Liver (tissue), 9 donors: ENCODE measurements around the gene DNM1L. TPM values are rescaled to one million over a fixed set of nuclear protein-coding genes. Genes with fewer than 3 reads are reported as not detected.

Experiments used
- DNase-seq: peaks from one replicate; pipeline ENCODE4 v3.0.0-alpha.2; 2017; ENCODE audit warnings: low spot score
- H3K27ac ChIP-seq, 2 donors: one replicate each; pipeline ENCODE4 v1.7.0; 2013; ENCODE audit warnings: inconsistent platforms in 2 of 2, low read length in 2 of 2, control low read depth in 1 of 2, low read depth in 1 of 2, mild to moderate bottlenecking in 1 of 2
- H3K27me3 ChIP-seq, 4 donors: one replicate each; pipeline versions ENCODE4 v1.6.1 to v1.7.0; 2013; ENCODE audit warnings: low read length in 3 of 4, inconsistent platforms in 1 of 4, mild to moderate bottlenecking in 1 of 4, moderate library complexity in 1 of 4; ENCODE audit not compliant: control insufficient read depth in 4 of 4, insufficient read depth in 4 of 4
- H3K36me3 ChIP-seq, 4 donors: one replicate each; pipeline versions ENCODE4 v1.6.1 to v1.7.0; 2013; ENCODE audit warnings: low read length in 3 of 4, mild to moderate bottlenecking in 3 of 4, low read depth in 1 of 4, moderate library complexity in 1 of 4; ENCODE audit not compliant: control insufficient read depth in 4 of 4, insufficient read depth in 3 of 4
- H3K4me1 ChIP-seq, 4 donors: one replicate each; pipeline versions ENCODE4 v1.6.1 to v1.7.0; 2013; ENCODE audit warnings: low read length in 3 of 4, mild to moderate bottlenecking in 3 of 4, moderate library complexity in 1 of 4; ENCODE audit not compliant: control insufficient read depth in 4 of 4, insufficient read depth in 4 of 4
- H3K4me3 ChIP-seq, 3 donors: one replicate each; pipeline versions ENCODE4 v1.6.1 to v1.7.0; 2013; ENCODE audit warnings: low read length in 3 of 3, control low read depth in 1 of 3, low read depth in 1 of 3, mild to moderate bottlenecking in 1 of 3
- H3K9ac ChIP-seq, 2 donors: one replicate each; pipeline ENCODE4 v1.7.0; 2013; ENCODE audit warnings: low read length in 2 of 2, mild to moderate bottlenecking in 2 of 2, moderate library complexity in 2 of 2, control low read depth in 1 of 2, low read depth in 1 of 2
- H3K9me3 ChIP-seq, 4 donors: one replicate each; pipeline versions ENCODE4 v1.6.1 to v1.7.0; 2013; ENCODE audit warnings: low read length in 3 of 4; ENCODE audit not compliant: control insufficient read depth in 4 of 4
- ATF3 ChIP-seq: IDR thresholded peaks from 2 replicates; pipeline ENCODE4 v1.6.1; 2016; ENCODE audit warnings: antibody characterized with exemption
- CTCF ChIP-seq: fragments of 150-350 bp; IDR thresholded peaks from 2 replicates; pipeline ENCODE4 v1.5.1; 2017; ENCODE audit warnings: improper control_type of control experiment, low read depth, low read length; ENCODE audit not compliant: missing input control
- EGR1 ChIP-seq, 2 donors: IDR thresholded peaks; 2 replicates each; pipeline ENCODE4 v1.6.1; 2016 to 2018; ENCODE audit warnings: antibody characterized with exemption in 2 of 2, low read depth in 2 of 2
- FOXA1 ChIP-seq: IDR thresholded peaks from 2 replicates; pipeline ENCODE4 v1.6.1; 2016; ENCODE audit warnings: antibody characterized with exemption
- FOXA2 ChIP-seq: IDR thresholded peaks from 2 replicates; pipeline ENCODE4 v1.6.1; 2016; ENCODE audit warnings: antibody characterized with exemption
- GABPA ChIP-seq, 2 donors: IDR thresholded peaks in 1 of 2; conservative IDR thresholded peaks in 1 of 2; 2 replicates each; pipeline ENCODE4 v1.6.1; 2016; ENCODE audit warnings: antibody characterized with exemption in 2 of 2, mild to moderate bottlenecking in 1 of 2, moderate library complexity in 1 of 2
- HNF4A ChIP-seq, 2 donors: conservative IDR thresholded peaks; 2 replicates each; pipeline ENCODE4 v1.6.1; 2016; ENCODE audit warnings: antibody characterized with exemption in 2 of 2, mild to moderate bottlenecking in 2 of 2
- HNF4G ChIP-seq: IDR thresholded peaks from 2 replicates; pipeline ENCODE4 v1.6.1; 2016; ENCODE audit warnings: antibody characterized with exemption
- JUND ChIP-seq, 2 donors: IDR thresholded peaks; 2 replicates each; pipeline ENCODE4 v1.6.1; 2016; ENCODE audit warnings: antibody characterized with exemption in 2 of 2
- MAX ChIP-seq: IDR thresholded peaks from 2 replicates; pipeline ENCODE4 v1.6.1; 2016; ENCODE audit warnings: antibody characterized with exemption
- NR2F2 ChIP-seq: IDR thresholded peaks from 2 replicates; pipeline ENCODE4 v1.6.1; 2016; ENCODE audit warnings: antibody characterized with exemption
- RAD21 ChIP-seq, 2 donors: IDR thresholded peaks; 2 replicates each; pipeline ENCODE4 v1.6.1; 2016; ENCODE audit warnings: antibody characterized with exemption in 2 of 2, mild to moderate bottlenecking in 2 of 2
- REST ChIP-seq: IDR thresholded peaks from 2 replicates; pipeline ENCODE4 v1.6.1; 2016; ENCODE audit warnings: antibody characterized with exemption, mild to moderate bottlenecking
- RXRA ChIP-seq, 2 donors: IDR thresholded peaks; 2 replicates each; pipeline ENCODE4 v1.6.1; 2017 to 2018; ENCODE audit warnings: antibody characterized with exemption in 2 of 2, mild to moderate bottlenecking in 1 of 2
- SP1 ChIP-seq: IDR thresholded peaks from 2 replicates; pipeline ENCODE4 v1.6.1; 2018; ENCODE audit warnings: antibody characterized with exemption, mild to moderate bottlenecking
- TAF1 ChIP-seq: conservative IDR thresholded peaks from 2 replicates; pipeline ENCODE4 v1.6.1; 2016; ENCODE audit warnings: antibody characterized with exemption, mild to moderate bottlenecking
- YY1 ChIP-seq: IDR thresholded peaks from 2 replicates; pipeline ENCODE4 v1.6.1; 2016; ENCODE audit warnings: antibody characterized with exemption, mild to moderate bottlenecking
- ZBTB33 ChIP-seq: IDR thresholded peaks from 2 replicates; pipeline ENCODE4 v1.6.1; 2016; ENCODE audit warnings: antibody characterized with exemption
- WGBS: extraction: QIAGEN DNeasy Blood & Tissue Kit; methylation state at CpG from one replicate; pipeline ENCODE4 v1.1.7; 2013; 5-methylcytosine and 5-hydroxymethylcytosine counted together
- polyA plus RNA-seq, 2 donors: library from polyadenylated mRNA; stranded (reverse) in 1 of 2; unstranded in 1 of 2; fragments of 200-250 nt in 1 of 2; fragments of >200 nt in 1 of 2; fragmentation: Nextera tagmentation in 1 of 2; extraction: Ambion mirVana in 1 of 2; gene quantifications; one replicate each; pipeline versions ENCODE4 v1.2.1 to v1.2.3, GENCODE V29; 2013 to 2015
- total RNA-seq, 2 donors: library from RNA; depleted of rRNA; stranded (reverse); fragments of >200 nt; gene quantifications; one replicate each; pipeline ENCODE4 v1.2.3, GENCODE V29; 2014
- donor health status: healthy.
- donor health status: healthy.
- donor health status: healthy.
- donor health status: healthy.
- donor health status: healthy.

DNM1L gene
- 10 to 100 TPM; 21.6 to 33.9 TPM for total RNA-seq
- polyA plus RNA-seq = 10 to 100 TPM in 1 of 2 donors, 1 to 10 TPM in 1; 9.5 to 12.6 TPM

DNA sequence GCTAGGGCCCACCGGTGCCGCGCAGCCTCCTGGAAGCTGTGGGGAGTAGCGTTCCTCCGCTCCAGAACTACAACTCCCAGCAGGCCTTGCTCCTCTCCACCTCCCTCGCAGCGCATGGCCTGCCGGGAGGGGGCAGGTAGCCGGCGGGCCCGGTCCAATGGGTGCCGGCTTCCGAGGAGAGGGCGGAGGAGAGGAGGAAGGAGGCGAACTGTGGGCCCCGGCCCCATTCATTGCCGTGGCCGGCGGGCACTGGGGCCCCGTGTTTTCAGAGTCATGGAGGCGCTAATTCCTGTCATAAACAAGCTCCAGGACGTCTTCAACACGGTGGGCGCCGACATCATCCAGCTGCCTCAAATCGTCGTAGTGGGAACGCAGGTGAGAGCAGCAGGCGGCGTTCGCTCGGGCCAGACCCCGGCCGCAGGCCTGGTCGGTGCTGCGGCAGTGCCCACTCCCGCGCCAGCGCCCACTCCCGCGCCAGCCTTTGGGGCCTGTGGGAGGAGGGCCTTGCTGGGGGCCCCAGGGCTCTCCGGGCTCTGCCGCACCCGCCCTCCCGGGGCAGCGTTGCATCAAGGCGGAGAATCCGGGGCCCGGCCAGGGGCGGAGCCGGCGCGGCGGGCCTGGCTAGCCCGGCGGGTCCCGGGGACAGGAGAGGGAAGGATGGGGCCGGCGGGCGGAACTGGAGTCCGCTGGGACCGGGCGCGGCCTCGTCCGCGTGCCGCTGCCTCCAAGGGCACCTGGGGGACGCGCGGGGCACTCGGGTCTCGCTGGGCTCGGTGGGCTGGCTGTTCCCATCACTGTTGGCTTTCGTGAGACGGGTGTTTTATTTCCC is at the start of gene DNM1L:
DNM1L (plus strand) TSS at position 211 of the 829 bp plus-strand sequence; CDS start at position 274, 63 bp downstream.
- under 1% methylated on average over 76 of the region's 76 CpGs for WGBS
- H3K9ac ChIP-seq = peak within 1 kb of the TSS; percentile 96 to 99
- H3K27ac ChIP-seq = peak within 1 kb of the TSS; percentile 82 to 92
- H3K27me3 ChIP-seq = no peaks in the 10 kb centered on the region
- H3K36me3 ChIP-seq = peaks cover 0 to 3% (median 0%) of the 10 kb centered on the region in 4 donors
- peaks cover 0 to 9% (median 6%) of the 10 kb centered on the region in 4 donors for H3K4me1 ChIP-seq
- peak within 1 kb of the TSS; percentile 92 to 99 (median 94) for H3K4me3 ChIP-seq
- DNase-seq = peak; percentile 91
- no peak for TF ChIP-seq ZBTB33
- TF ChIP-seq HNF4G = no peak
- peak in 1 of 2 donors; percentile 58 for TF ChIP-seq GABPA (IDR thresholded peaks at IDR 0.05 in 1 of 2, conservative IDR thresholded peaks at IDR 0.05 in 1 of 2)
- TF ChIP-seq MAX = peak; percentile 85
- no peak for TF ChIP-seq NR2F2
- peak; percentile 16 for TF ChIP-seq REST
- no peak for TF ChIP-seq JUND (IDR thresholded peaks at IDR 0.05)
- peak; percentile 60 for TF ChIP-seq TAF1
- no peak for TF ChIP-seq FOXA2
- TF ChIP-seq EGR1 (IDR thresholded peaks at IDR 0.05; ENCODE audit: low read depth in 2 of 2) = no peak
- no peak for TF ChIP-seq CTCF
- TF ChIP-seq ATF3 = no peak
- TF ChIP-seq RXRA (IDR thresholded peaks at IDR 0.05) = no peak
- peak; percentile 70 for TF ChIP-seq SP1
- TF ChIP-seq FOXA1 = no peak
- peak; percentile 96 for TF ChIP-seq YY1
- TF ChIP-seq HNF4A (conservative IDR thresholded peaks at IDR 0.05) = peak in 1 of 2 donors; percentile 17
- peak in 1 of 2 donors; percentile 21 for TF ChIP-seq RAD21 (IDR thresholded peaks at IDR 0.05)
- no peaks in the 10 kb centered on the region for H3K9me3 ChIP-seq
